ENCODE data around the gene MUC6.

Gene MUC6

GRCh38 chr11:1007279-1007678, 29.2 kb downstream of the MUC6 start:
- ATAC-seq (no peak), DNase-seq (no peak)

GRCh38 chr11:1006762-1007161, 29.8 kb downstream of the MUC6 start:
- ATAC-seq (no peak), DNase-seq (no peak)

DNA sequence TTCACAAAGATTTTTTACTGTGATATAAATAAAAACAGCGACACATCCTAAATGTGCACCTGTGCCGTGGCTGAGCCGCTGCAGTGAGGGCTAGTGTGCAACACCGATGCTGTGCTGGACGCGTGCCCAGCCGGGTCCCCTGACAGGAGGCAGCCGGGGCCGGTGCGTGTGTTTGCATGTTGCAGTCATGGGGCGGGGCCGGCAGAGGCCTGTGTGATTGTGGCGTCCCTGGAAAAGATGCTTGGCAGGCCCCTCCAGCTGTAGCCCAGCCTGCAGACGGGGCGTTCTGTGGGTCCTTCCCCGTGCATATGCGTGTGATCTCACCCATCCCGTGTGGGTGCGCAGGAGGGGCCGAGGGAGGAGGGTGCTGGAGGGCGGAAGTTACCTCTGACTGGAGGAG, 30.6 kb downstream of the MUC6 start:
- no peak for DNase-seq
- ATAC-seq: no peak

DNA sequence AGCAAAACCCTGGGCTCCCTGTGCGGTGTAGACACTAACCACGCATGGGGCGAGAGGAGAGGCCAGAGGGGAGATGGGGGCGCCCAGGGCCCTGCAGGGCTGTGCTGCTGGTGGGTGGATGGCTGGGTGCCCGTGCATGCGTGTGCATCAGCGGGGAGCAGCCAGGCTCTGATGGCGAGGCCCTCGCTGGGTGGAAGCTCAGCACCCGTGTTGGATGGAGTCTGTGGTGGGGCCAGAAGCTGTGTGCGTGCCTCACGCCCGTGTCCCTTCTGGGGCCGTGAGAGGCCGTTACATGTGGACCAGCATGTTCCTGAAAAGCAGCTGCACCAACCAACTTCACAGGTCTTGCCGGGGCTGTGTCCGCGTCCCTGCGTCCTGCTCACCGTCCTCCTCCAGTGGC, 33.4 kb downstream of the MUC6 start:
- ATAC-seq: no peak
- DNase-seq: no peak

- no peak for ATAC-seq
- DNase-seq: no peak
Measured at GRCh38 chr11:1002406-1002984, 34.0 kb downstream of the MUC6 start.

GRCh38 chr11:1001617-1002405, 34.7 kb downstream of the MUC6 start:
- no peak for DNase-seq
- no peak for ATAC-seq

DNA sequence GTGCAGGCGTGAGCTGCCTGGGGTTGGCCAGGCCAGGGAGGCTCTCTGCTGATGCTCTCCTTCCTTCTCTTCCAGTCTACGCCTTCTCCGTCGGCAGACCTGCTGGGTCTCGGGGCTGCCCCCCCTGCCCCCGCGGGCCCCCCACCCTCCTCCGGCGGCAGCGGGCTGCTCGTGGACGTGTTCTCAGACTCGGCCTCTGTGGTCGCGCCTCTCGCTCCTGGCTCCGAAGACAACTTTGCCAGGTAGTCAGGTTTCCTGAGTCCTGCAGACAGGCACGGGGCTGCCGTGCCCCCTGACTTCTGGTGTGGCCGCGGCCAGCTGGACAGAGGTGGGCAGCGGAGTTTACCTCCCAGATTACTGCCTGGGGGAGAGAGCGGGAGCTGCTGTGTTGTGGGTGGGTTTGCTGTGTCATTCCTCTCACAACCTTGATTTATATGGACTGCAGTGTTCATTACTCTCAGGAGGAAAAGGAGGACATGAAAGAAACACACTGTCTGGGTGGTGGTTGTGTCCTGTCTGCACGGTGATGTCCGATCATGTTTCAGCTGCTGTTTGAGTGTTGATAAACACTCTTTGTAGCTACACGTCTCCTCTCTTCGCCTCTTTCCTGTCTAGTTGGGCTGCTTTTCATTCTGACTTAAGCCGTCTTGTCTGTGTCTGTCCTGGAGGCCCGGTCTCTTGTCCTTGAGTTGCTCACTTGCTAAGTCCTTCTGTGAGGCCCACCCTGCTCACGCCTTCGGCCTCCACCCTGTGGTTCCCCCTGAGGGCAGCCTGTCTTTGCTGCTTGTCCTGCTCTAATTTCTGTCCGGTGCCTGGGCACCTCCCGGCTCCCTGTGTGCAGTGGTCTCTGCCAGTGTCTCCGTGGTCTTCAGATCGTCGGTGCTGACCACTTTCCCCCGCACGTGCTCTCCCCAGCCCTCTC, 35.9 kb downstream of the MUC6 start:
- DNase-seq (no peak), ATAC-seq (no peak)

DNA sequence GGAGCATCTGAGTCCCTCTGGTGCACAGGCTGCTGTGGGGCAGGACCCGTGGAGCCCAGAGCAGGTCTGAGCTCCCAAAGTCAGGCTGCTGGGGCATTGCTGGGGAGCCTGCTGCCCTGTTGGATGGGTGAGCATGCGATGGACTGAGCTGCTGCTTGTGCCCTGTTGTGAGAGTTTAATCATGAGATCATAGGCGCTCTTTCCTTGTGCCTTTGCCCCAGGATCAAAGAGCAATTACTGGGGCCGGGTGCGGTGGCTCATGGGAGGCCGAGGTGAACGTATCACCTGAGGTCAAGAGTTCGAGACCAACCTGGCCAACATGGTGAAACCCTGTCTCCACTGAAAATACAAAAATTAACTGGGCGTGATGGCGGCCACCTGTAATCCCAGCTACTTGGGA, 37.5 kb downstream of the MUC6 start:
- no peak for ATAC-seq
- no peak for DNase-seq

- no peak for ATAC-seq
- DNase-seq: no peak
Measured at GRCh38 chr11:997907-998306, 38.6 kb downstream of the MUC6 start.

- DNase-seq (no peak), ATAC-seq (no peak)
Measured at GRCh38 chr11:996681-997080, 39.8 kb downstream of the MUC6 start.

GRCh38 chr11:995752-996420, 40.6 kb downstream of the MUC6 start:
- DNase-seq (no peak), ATAC-seq (no peak)

DNA sequence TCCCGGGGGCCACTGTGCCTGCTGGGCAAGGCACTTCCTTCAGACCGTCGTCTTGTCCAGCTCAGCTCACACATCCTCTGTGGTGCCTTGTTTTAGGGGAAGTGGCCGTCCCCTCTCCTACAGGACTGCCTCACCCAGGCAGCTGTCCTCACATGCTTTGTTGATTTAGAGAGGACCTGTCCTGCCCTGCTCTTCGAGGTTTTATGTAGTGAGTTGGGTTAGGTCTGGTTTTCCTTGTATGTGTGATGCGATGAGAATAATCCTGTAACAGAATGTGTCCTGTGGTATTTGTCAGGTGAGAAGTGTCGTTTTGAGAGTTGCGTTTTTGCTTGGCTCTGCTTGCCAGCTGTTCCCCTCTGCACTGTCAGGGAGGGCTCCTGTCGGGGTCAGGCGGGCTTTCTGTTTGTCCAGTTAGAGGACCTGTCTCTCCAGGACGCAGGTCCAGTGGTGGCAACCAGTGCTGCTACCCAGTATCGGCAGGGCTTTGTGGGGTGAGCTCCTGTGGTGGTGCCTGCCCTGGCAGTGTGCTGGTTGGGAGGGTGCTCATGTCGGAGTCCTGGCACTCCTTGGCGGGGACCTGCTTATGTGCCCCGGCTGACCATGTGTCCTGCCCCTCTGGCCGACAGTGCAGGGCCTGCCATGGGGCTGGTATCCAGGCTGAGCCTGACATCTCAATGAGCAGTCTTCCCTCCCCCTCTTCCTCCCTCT, 41.3 kb downstream of the MUC6 start:
- ATAC-seq (no peak), DNase-seq (no peak)

DNA sequence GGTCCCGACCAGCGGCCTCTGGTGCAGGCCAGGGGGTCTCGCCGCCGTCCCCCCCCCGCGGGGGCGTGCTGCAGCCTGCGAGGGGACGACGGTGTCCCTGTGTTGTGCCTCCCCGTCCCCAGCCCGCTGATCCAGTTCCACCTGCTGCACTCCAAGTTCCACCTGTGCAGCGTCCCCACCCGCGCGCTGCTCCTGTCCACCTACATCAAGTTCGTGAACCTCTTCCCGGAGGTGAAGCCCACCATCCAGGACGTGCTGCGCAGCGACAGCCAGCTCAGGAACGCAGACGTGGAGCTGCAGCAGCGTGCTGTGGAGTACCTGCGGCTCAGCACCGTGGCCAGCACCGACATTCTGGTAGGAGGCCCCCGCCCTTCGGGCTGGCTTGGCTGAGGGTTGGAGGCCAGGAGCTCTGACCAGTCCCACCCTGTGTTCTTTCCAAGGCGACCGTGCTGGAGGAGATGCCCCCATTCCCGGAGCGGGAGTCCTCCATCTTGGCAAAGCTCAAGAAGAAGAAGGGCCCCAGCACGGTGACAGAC, 42.8 kb downstream of the MUC6 start:
- ATAC-seq (no peak), DNase-seq (no peak)

- no peak for ATAC-seq
- DNase-seq: no peak
Measured at GRCh38 chr11:992577-992976, 43.9 kb downstream of the MUC6 start.

DNA sequence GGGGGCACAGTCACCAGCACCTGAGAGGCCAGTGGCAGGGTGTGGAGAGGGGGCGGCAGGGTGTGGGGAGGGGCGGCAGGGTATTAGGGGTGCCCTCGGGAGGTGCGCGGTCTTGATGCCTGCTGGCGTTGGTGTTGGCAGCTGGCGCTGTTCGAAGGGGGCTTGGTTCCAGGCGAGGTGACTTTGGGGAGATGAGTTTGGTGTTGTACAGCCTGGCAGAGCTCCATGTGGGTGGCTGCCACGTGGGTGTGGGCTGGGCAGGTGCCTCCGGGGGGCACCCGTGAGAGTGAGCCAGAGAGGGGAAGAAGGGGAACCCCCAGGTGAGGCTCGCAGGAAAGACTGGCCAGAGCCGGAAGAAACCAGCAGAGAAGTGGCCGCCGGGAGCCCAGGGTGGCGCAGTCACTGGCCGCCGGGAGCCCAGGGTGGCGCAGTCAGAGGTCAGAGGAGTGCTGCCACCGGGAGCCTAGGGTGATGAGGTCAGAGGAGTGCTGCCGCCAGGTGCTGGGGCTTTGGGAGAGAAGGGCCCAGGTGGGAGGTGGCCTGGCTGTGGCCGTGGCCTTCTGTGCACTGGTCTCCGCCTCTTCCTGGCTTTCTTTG, 44.7 kb downstream of the MUC6 start:
- no peak for DNase-seq
- no peak for ATAC-seq

GRCh38 chr11:991034-991433, 45.5 kb downstream of the MUC6 start:
- ATAC-seq (no peak), DNase-seq (no peak)

DNA sequence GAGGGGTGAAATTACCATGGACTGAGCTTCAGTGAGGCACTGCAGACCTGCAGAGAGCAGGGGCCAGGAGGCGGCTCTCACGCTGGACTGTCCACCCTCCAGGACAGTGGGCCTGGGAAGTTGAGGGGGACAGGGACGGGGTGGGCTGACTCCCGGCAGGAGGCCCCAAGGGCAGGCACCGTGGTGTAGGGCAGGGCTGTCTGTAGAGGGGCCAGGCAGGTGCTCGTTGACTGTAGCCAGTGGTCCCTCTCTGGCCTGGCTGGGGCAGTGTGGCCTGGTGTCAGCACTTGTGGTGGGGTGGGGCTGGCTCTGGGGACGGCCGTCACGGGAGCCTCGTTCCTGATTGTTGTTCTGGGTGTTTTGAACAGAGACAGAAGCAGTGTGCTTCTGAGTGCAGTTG, 46.4 kb downstream of the MUC6 start:
- DNase-seq (no peak), ATAC-seq (no peak)

- DNase-seq (no peak), ATAC-seq (no peak)
Measured at GRCh38 chr11:987671-988070, 48.8 kb downstream of the MUC6 start.

GRCh38 chr11:986952-987305, 49.6 kb downstream of the MUC6 start:
- no peak for DNase-seq
- ATAC-seq: no peak

DNA sequence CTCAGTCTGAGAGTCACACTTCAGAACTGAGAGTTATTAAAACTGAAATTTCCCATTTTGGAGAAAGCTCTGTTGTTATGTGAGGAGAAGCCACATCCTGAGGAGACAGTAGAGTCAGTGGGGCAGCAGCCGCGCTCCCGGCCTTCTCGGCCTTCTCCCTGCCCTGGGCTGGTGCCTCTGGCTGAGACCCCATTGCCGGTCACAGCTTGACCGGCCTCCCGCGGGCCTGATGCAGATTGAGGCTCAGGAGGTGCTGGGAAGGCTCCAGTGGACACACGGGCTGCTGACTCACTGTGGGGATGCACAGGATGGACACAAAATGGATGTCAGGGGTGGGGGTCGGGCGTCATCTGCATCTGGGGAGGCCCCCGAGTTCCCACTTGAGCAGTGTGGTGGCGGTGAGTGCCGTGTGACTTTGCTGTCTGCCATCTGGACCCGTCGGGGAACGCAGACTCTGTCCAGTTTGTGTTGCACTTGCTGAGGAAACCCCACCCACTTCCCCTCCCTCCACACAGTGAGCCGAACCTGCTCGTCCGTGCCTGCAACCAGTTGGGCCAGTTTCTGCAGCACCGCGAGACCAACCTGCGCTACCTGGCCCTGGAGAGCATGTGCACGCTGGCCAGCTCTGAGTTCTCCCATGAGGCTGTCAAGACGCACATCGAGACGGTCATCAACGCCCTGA, 50.1 kb downstream of the MUC6 start:
- DNase-seq: no peak
- no peak for ATAC-seq

DNA sequence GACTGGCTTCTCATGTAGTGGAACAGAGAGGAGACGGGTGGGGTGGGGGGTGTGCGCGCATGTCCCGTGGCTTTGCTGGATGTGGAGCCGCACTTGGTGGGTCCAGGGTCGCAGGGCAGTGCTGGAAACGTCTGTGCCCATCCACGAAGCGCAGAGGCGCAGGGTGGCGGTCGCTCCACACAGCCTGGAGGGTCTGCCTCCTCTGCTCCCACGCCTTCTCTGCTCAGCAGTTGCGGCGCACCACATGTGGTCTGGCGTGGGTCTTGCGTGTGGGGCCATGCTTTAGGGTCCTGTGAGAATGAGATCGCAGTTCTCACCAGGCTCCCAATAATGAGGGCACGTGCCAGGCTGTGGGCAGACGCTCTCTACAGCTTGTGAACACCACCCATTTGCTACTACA, 50.7 kb downstream of the MUC6 start:
- DNase-seq: no peak

More for the DNA sequence above, 50.7 kb downstream of the MUC6 start:
- no peak for ATAC-seq

Data from stimulated activated naive CD8-positive, alpha-beta T cell treated with anti-CD3 and anti-CD28 coated beads, Interleukin-15, Interleukin-2, amounts not matched to agents 100 U/mL and 50 U/mL, for 24 hours (primary cell).